ENCODE measurements around the gene CLIC4.
A peak's percentile ranks its signal among the peaks of the same experiment; 100 is the strongest.
"Not testable (repeated sequence)": the region's sequence is repeated elsewhere in the genome, so short reads cannot be mapped to it uniquely, and the experiment has no call there.

CLIC4 gene

DNA sequence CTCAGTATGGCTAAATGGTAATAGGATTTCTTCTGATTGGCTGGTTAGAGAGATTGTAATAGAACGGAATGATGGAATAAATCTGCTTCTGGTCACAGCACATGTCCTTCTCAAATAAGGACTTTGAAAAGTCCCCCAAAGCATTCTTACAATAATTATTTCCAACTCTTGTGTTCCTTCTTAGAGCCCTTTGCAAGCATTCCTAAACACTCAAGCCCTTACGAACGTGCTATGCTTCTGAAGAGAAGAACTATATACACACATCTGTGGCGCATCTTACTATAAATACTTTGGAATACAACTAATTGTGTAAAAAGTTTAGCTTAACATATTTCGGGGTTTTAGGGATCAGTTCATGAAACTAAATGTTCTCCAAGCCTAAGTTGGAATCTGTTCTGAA lies 25.6 kb downstream of the CLIC4 start:
- H3K4me1 ChIP-seq (ENCODE audit: control insufficient read depth in 2 of 2, insufficient read depth in 2 of 2, low read length in 2 of 2) = peaks cover 0 to 4% of the 10 kb centered on the region in 2 donors
- peak overlapping the region; percentile 65 to 80 for H3K27ac ChIP-seq (ENCODE audit: low read depth in 2 of 2, low read length in 2 of 2)

DNA sequence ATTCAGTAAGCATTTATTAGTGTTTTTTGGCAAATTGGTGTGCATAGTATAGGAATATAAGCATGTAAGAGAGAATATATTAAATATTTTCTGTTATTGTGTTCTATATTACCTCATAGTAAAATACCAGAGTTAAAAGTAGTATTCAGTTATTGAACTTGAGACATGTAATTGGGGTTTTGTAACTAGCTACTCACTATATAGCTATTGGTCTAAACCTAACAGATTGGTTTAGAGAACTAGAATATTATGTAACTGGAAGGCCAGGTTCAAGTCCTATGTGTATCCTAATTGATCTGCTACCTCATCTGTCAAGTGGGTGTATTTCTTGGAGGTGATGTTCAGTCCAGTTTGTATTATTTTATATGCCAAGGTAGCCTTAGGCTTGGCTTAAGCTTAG lies 26.3 kb downstream of the CLIC4 start:
- Histone ChIP-seq H3K9me3 (ENCODE audit: control insufficient read depth in 2 of 2, low read length in 2 of 2) (no peaks in the 10 kb centered on the region), H3K4me3 (ENCODE audit: low read length in 2 of 2) (no peak overlapping the region), H3K4me1 (ENCODE audit: control insufficient read depth in 2 of 2, insufficient read depth in 2 of 2, low read length in 2 of 2) (peaks cover 0 to 4% of the 10 kb centered on the region in 2 donors), H3K27ac (ENCODE audit: low read depth in 2 of 2, low read length in 2 of 2) (peak overlapping the region in 1 of 2 donors; percentile 41), H3K9ac (ENCODE audit: low read depth in 1 of 2, low read length in 2 of 2) (no peak overlapping the region), H3K27me3 (ENCODE audit: control insufficient read depth in 2 of 2, insufficient read depth in 2 of 2, low read length in 2 of 2) (no peaks in the 10 kb centered on the region), H3K36me3 (ENCODE audit: control insufficient read depth in 2 of 2, insufficient read depth in 2 of 2, low read length in 2 of 2) (no peaks in the 10 kb centered on the region)

More for the DNA sequence above, 25.6 kb downstream of the CLIC4 start:
- no peaks in the 10 kb centered on the region for H3K27me3 ChIP-seq (ENCODE audit: control insufficient read depth in 2 of 2, insufficient read depth in 2 of 2, low read length in 2 of 2)
- no peak overlapping the region for H3K4me3 ChIP-seq (ENCODE audit: low read length in 2 of 2)
- no peaks in the 10 kb centered on the region for H3K9me3 ChIP-seq (ENCODE audit: control insufficient read depth in 2 of 2, low read length in 2 of 2)
- no peaks in the 10 kb centered on the region for H3K36me3 ChIP-seq (ENCODE audit: control insufficient read depth in 2 of 2, insufficient read depth in 2 of 2, low read length in 2 of 2)
- H3K9ac ChIP-seq (ENCODE audit: low read depth in 1 of 2, low read length in 2 of 2) = peak overlapping the region in 1 of 2 donors; percentile 26

DNA sequence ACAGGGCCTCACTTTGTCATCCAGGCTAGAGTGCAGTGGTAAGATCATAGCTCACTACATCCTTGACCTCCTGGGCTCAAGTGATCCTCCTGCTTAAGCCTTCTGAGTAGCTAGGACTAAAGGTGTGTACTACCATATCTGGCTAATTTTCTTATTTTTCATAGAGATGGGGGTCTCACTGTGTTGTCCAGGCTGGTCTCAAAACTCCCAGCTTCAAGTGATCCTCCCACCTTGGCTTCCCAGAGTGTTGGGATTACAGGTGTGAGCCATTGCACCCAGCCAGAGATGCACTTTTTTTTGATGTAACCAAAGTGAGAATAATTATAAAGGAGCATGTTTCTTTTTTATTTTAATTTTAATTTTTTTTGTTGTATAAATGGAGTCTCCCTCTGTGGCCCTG lies 28.4 kb downstream of the CLIC4 start:
- Histone ChIP-seq H3K36me3 (ENCODE audit: control insufficient read depth in 2 of 2, insufficient read depth in 2 of 2, low read length in 2 of 2) (no peaks in the 10 kb centered on the region), H3K27me3 (ENCODE audit: control insufficient read depth in 2 of 2, insufficient read depth in 2 of 2, low read length in 2 of 2) (no peaks in the 10 kb centered on the region), H3K9ac (ENCODE audit: low read depth in 1 of 2, low read length in 2 of 2) (no peak overlapping the region), H3K4me3 (ENCODE audit: low read length in 2 of 2) (no peak overlapping the region), H3K9me3 (ENCODE audit: control insufficient read depth in 2 of 2, low read length in 2 of 2) (no peaks in the 10 kb centered on the region), H3K4me1 (ENCODE audit: control insufficient read depth in 2 of 2, insufficient read depth in 2 of 2, low read length in 2 of 2) (peaks cover 0 to 4% of the 10 kb centered on the region in 2 donors), H3K27ac (ENCODE audit: low read depth in 2 of 2, low read length in 2 of 2) (no peak overlapping the region)

DNA sequence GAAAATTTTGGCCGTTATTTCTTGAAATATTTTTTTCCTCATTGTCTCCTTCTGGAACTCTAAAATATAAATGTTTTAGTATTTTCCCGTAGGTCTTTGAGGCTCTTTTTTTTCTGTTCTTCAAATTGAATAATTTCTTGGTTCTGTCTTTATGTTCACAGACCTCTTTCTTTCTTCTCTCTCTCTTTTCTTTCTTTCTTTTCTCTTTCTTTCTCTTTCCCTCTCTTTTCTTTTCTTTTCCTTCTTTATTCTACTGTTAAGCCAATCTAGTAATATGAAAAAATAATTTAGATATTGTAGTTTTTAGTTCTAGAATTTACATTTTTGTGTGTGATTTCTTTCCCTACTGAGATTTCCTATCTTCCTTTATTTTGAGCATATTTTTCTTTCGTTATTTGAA lies 30.1 kb downstream of the CLIC4 start:
- Histone ChIP-seq H3K27me3 (ENCODE audit: control insufficient read depth in 2 of 2, insufficient read depth in 2 of 2, low read length in 2 of 2) (no peaks in the 10 kb centered on the region), H3K9me3 (ENCODE audit: control insufficient read depth in 2 of 2, low read length in 2 of 2) (no peaks in the 10 kb centered on the region), H3K4me1 (ENCODE audit: control insufficient read depth in 2 of 2, insufficient read depth in 2 of 2, low read length in 2 of 2) (no peaks in the 10 kb centered on the region), H3K36me3 (ENCODE audit: control insufficient read depth in 2 of 2, insufficient read depth in 2 of 2, low read length in 2 of 2) (no peaks in the 10 kb centered on the region), H3K27ac (ENCODE audit: low read depth in 2 of 2, low read length in 2 of 2) (no peak overlapping the region), H3K4me3 (ENCODE audit: low read length in 2 of 2) (no peak overlapping the region), H3K9ac (ENCODE audit: low read depth in 1 of 2, low read length in 2 of 2) (no peak overlapping the region)

DNA sequence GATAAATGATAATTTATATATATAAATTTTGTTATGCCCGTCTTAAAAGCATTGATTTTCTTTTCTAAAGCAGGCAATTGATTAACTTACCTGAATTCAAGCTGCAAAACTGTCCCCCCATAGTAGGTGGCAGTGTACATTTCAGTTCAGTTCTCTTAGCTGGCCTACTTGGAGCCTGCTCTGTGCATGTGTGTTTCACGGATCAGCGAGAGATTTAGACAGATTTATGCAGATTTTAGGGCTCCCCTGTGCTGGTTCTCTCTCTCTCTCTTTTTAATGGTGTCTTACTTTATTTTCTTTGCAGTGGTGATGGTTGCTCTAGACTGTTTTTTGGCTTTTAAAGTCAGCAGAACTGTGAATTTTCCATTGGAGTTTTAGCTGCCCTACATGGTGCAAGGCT lies 30.7 kb downstream of the CLIC4 start:
- no peak overlapping the region for H3K4me3 ChIP-seq (ENCODE audit: low read length in 2 of 2)
- H3K9ac ChIP-seq (ENCODE audit: low read depth in 1 of 2, low read length in 2 of 2) = no peak overlapping the region
- H3K4me1 ChIP-seq (ENCODE audit: control insufficient read depth in 2 of 2, insufficient read depth in 2 of 2, low read length in 2 of 2) = no peaks in the 10 kb centered on the region
- H3K9me3 ChIP-seq (ENCODE audit: control insufficient read depth in 2 of 2, low read length in 2 of 2) = no peaks in the 10 kb centered on the region
- H3K27me3 ChIP-seq (ENCODE audit: control insufficient read depth in 2 of 2, insufficient read depth in 2 of 2, low read length in 2 of 2) = no peaks in the 10 kb centered on the region
- no peak overlapping the region for H3K27ac ChIP-seq (ENCODE audit: low read depth in 2 of 2, low read length in 2 of 2)
- no peaks in the 10 kb centered on the region for H3K36me3 ChIP-seq (ENCODE audit: control insufficient read depth in 2 of 2, insufficient read depth in 2 of 2, low read length in 2 of 2)

DNA sequence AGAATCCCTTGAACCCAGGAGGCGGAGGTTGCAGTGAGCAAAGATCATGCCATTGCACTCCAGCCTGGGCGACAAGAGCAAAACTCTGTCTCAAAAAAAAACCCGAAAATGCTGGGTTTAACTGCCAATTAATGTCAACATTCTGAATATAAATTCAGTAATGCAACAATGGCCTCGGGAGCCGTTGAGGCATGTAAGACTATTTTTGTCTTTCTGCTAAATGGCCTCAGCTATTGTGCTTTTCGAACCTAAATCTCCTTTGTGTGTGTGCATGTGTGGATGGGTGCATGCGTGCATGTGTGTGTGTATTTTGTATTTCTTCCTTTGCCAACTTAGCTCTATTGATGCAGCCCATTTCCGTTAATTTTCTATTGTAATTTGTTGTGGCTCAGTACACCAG lies 31.6 kb downstream of the CLIC4 start:
- H3K27ac ChIP-seq (ENCODE audit: low read depth in 2 of 2, low read length in 2 of 2) = no peak overlapping the region
- no peak overlapping the region for H3K9ac ChIP-seq (ENCODE audit: low read depth in 1 of 2, low read length in 2 of 2)
- no peaks in the 10 kb centered on the region for H3K36me3 ChIP-seq (ENCODE audit: control insufficient read depth in 2 of 2, insufficient read depth in 2 of 2, low read length in 2 of 2)
- no peaks in the 10 kb centered on the region for H3K4me1 ChIP-seq (ENCODE audit: control insufficient read depth in 2 of 2, insufficient read depth in 2 of 2, low read length in 2 of 2)
- no peaks in the 10 kb centered on the region for H3K27me3 ChIP-seq (ENCODE audit: control insufficient read depth in 2 of 2, insufficient read depth in 2 of 2, low read length in 2 of 2)
- H3K4me3 ChIP-seq (ENCODE audit: low read length in 2 of 2) = no peak overlapping the region
- no peaks in the 10 kb centered on the region for H3K9me3 ChIP-seq (ENCODE audit: control insufficient read depth in 2 of 2, low read length in 2 of 2)

DNA sequence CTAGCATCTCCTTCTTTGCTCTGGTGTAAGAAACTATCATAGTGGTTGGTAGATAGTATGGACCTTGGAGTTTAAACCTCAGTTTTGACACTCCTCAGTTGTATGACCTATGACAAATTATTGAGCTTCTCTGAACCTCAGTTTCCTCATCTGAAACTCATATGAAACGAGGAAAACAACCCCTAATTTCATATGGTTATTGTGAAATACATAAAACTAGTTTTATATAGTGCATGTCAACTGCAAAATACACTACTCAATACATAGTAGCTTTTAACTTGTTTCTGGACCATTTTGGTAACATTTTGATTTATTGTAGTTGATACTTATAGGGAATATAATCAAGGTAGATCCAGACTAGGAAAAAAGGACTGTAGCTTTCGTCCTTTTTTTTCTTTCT lies 32.9 kb downstream of the CLIC4 start:
- Histone ChIP-seq H3K27me3 (ENCODE audit: control insufficient read depth in 2 of 2, insufficient read depth in 2 of 2, low read length in 2 of 2) (no peaks in the 10 kb centered on the region), H3K4me1 (ENCODE audit: control insufficient read depth in 2 of 2, insufficient read depth in 2 of 2, low read length in 2 of 2) (no peaks in the 10 kb centered on the region), H3K4me3 (ENCODE audit: low read length in 2 of 2) (no peak overlapping the region), H3K36me3 (ENCODE audit: control insufficient read depth in 2 of 2, insufficient read depth in 2 of 2, low read length in 2 of 2) (no peaks in the 10 kb centered on the region), H3K9ac (ENCODE audit: low read depth in 1 of 2, low read length in 2 of 2) (no peak overlapping the region), H3K27ac (ENCODE audit: low read depth in 2 of 2, low read length in 2 of 2) (no peak overlapping the region), H3K9me3 (ENCODE audit: control insufficient read depth in 2 of 2, low read length in 2 of 2) (no peaks in the 10 kb centered on the region)

DNA sequence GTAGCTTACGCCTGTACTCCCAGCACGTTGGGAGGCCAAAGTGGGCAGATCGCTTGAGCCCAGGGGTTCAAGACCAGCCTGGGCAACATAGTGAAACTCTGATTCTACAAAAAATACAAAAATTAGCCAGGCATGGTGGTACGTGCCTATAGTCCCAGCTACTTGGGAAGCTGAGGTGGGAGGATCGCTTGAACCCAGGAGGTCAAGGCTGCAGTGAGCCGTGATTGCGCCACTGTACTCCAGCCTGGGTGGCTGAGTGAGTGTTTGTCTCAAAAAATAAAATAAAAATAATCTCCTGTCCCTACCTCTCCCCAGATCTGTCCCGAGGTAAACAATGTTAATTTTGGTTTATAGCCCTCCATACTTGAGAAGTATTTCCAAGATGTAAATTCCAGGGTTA lies 34.0 kb downstream of the CLIC4 start:
- not testable (repeated sequence) for H3K27me3 ChIP-seq (ENCODE audit: control insufficient read depth in 2 of 2, insufficient read depth in 2 of 2, low read length in 2 of 2); H3K4me1 ChIP-seq (ENCODE audit: control insufficient read depth in 2 of 2, insufficient read depth in 2 of 2, low read length in 2 of 2); H3K36me3 ChIP-seq (ENCODE audit: control insufficient read depth in 2 of 2, insufficient read depth in 2 of 2, low read length in 2 of 2); H3K4me3 ChIP-seq (ENCODE audit: low read length in 2 of 2); H3K9ac ChIP-seq (ENCODE audit: low read depth in 1 of 2, low read length in 2 of 2); H3K27ac ChIP-seq (ENCODE audit: low read depth in 2 of 2, low read length in 2 of 2); H3K9me3 ChIP-seq (ENCODE audit: control insufficient read depth in 2 of 2, low read length in 2 of 2)

DNA sequence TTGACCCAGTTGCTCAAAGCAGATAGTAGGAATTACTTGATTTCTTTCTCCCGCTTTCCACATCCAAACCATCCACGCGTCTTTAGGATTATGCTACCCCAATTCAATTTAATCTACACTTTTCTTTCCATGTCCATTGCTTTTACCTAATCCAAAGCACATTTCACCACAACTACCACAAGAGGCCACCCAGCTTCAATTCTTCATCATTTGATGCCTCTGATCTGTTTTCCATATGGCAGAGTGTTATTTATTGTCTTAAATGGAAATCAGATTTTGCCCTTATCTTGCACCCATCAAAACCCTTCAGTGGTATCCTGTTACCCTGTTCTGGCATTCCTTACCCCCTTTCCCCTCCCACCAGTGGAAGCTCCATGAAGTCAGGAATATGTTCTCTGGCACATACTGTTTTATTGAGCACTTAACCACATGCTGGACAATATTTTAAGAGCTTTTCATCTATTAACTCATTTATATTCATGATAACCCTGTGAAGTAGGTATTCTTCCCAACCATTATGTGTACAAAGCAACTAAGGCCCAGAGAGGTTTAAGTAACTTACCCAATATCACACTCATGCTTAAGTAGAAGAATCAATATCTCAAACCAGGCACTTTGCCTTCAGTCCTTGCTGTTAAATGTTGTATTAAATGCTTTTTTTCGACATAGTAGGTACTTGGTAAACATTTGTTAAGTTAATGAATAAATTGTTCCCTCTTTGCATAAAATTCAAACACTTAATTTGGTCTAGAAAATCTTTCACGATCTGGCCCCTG lies 34.6 kb downstream of the CLIC4 start:
- no peak overlapping the region for H3K9ac ChIP-seq (ENCODE audit: low read depth in 1 of 2, low read length in 2 of 2)
- peaks cover 0 to 2% of the 10 kb centered on the region in 2 donors for H3K4me1 ChIP-seq (ENCODE audit: control insufficient read depth in 2 of 2, insufficient read depth in 2 of 2, low read length in 2 of 2)
- no peak overlapping the region for H3K27ac ChIP-seq (ENCODE audit: low read depth in 2 of 2, low read length in 2 of 2)

DNA sequence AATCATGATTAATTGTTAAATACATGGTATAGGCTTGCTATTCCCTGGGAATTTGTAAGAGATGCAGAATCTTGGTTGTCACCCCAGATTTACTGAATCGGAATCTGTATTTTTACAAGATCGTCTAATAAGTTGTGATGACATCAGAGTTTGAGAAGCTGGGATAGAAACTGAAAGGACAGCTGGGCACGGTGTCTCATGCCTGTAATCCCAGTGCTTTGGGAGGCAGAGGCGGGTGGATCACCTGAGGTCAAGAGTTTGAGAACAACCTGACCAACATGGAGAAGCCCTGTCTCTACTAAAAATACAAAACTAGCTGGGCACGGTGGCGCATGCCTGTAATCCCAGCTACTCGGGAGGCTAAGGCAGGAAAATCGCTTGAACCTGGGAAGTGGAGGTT lies 35.4 kb downstream of the CLIC4 start:
- H3K36me3 ChIP-seq (ENCODE audit: control insufficient read depth in 2 of 2, insufficient read depth in 2 of 2, low read length in 2 of 2); H3K27ac ChIP-seq (ENCODE audit: low read depth in 2 of 2, low read length in 2 of 2); H3K27me3 ChIP-seq (ENCODE audit: control insufficient read depth in 2 of 2, insufficient read depth in 2 of 2, low read length in 2 of 2); H3K4me3 ChIP-seq (ENCODE audit: low read length in 2 of 2); H3K9me3 ChIP-seq (ENCODE audit: control insufficient read depth in 2 of 2, low read length in 2 of 2); H3K9ac ChIP-seq (ENCODE audit: low read depth in 1 of 2, low read length in 2 of 2); H3K4me1 ChIP-seq (ENCODE audit: control insufficient read depth in 2 of 2, insufficient read depth in 2 of 2, low read length in 2 of 2): not testable (repeated sequence)

More for the DNA sequence above, 34.6 kb downstream of the CLIC4 start:
- no peaks in the 10 kb centered on the region for H3K27me3 ChIP-seq (ENCODE audit: control insufficient read depth in 2 of 2, insufficient read depth in 2 of 2, low read length in 2 of 2)
- no peaks in the 10 kb centered on the region for H3K9me3 ChIP-seq (ENCODE audit: control insufficient read depth in 2 of 2, low read length in 2 of 2)
- no peaks in the 10 kb centered on the region for H3K36me3 ChIP-seq (ENCODE audit: control insufficient read depth in 2 of 2, insufficient read depth in 2 of 2, low read length in 2 of 2)
- H3K4me3 ChIP-seq (ENCODE audit: low read length in 2 of 2) = no peak overlapping the region

All from mucosa of rectum (tissue), 2 donors.